NCI-H748 treated with DMSO at 0.1 percent for 48 hours (cell line): Measurements from ENCODE around the gene ARSK.
"Not testable (repeated sequence)": the region's sequence is repeated elsewhere in the genome, so short reads cannot be mapped to it uniquely, and the experiment has no call there.

Experiments
- DNase-seq: peaks from one replicate; lab custom pipeline; 2025; lab: John Stamatoyannopoulos, UW

ARSK gene

DNA sequence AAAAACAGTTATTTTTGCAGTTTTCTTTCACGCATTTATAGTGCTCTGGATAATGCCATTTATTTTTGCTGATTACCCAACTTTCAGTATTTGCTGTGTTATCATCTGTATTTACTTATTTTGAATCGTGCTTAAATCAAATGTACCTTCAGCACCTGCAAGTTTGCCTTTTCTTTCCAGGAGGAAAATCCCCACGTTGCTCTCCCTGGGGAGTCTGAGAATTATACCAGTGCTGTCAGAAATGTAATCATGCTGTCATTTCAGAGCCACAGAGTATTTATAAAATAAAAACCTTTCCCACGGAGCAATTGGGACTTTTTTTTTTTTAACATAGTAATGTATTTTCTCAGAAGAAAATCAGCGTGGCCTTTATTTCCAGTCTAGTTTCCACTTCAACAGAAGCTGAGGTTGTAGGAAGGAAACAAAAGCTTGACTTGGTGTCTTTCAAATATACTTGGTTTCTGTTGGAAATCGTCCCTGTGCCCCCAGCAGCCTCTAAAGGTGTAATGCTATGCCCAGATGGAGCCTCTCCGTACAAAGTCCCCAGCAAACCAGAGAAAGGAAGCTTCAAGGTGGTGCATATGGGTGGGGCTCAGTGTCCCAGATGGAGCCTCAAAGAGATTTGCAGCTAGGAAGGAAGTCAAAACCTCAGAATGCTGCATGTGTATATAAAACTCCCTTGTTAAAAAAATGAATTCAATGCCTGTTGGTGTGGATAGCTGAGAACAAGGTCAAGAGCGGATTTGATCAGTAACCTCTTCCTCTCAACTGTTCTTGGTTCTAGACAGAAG, 67.1 kb downstream of the ARSK start:
- DNase-seq: no peak

DNA sequence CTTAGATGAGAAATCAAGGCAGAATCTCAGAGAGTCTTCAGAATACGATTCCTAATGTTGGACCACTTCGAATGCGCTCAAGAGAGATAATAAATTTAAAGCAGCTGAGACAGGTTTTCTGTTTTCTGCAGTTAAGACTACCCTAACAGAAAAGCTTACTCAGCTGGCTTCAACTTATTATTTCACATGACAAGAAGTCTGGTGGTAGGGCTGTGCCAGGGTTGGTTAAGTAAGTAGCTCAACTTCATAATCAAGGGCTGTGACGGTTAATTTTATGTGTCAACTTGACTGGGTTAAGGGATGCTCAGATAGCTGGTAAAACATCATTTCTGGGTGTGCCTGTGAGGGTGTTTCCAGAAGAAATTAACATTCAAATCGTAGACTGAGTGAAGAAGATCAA, 68.8 kb downstream of the ARSK start:
- DNase-seq: no peak

DNA sequence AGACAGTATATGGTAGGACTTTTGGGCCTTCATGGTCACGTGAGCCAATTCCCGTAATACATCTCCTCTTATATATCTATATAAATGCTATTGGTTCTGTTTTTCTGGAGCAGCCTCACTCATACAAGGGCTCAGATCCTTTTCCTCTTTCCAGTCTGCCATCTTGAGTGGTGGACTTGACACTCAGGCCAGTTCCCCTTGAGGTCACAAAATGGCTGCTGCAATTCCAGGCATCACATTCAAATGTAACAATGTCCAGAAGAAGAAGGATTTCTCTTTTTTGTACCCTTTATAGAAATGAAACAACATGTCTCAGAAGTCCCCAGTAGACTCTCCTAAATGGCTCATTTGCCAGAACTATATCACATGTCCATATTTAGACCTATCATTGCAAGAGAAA, 69.5 kb downstream of the ARSK start:
- no peak for DNase-seq

DNA sequence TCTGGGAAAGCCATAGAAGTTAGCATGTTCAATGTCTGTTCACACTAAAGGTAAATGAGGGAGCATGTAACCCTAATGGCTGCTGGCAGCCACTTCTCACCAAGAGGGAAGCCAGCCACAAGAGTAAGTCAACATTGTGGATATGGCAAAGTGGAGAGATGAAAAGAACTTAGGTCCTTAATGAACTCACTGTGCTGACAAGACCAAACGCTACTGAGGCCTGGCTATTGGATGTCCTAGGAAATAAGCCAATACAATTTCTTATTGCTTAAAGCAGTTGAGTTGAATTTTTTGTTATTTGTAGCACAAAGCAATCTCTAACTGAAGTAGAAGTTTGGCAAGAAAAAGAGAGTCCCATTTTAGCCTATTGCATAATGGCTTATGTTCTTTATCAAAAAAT, 71.8 kb downstream of the ARSK start:
- DNase-seq: no peak

- DNase-seq: no peak
These were observed 73.3 kb downstream of the ARSK start for GRCh38 chr5:95627971-95628810.

DNA sequence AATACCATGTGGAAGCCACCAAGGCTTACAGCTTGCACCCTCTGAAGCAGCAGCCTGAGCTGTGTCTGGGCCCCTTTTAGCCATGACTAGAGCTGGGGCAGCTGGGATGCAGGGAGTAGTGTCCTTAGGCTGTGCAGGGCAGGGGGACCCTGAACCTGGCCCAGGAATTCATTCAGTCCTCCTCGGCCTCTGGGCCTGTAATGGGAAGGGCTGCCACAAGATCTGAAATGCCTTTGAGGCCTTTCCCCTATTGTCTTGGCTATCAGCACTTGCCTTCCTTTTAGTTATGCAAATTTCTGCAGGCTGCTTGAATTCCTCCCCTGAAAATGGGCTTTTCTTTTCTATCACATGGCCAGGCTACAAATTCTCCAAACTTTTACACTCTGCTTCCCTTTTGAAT, 74.0 kb downstream of the ARSK start:
- DNase-seq: no peak

GRCh38 chr5:95630394-95630917, 75.6 kb downstream of the ARSK start:
- no peak for DNase-seq

DNA sequence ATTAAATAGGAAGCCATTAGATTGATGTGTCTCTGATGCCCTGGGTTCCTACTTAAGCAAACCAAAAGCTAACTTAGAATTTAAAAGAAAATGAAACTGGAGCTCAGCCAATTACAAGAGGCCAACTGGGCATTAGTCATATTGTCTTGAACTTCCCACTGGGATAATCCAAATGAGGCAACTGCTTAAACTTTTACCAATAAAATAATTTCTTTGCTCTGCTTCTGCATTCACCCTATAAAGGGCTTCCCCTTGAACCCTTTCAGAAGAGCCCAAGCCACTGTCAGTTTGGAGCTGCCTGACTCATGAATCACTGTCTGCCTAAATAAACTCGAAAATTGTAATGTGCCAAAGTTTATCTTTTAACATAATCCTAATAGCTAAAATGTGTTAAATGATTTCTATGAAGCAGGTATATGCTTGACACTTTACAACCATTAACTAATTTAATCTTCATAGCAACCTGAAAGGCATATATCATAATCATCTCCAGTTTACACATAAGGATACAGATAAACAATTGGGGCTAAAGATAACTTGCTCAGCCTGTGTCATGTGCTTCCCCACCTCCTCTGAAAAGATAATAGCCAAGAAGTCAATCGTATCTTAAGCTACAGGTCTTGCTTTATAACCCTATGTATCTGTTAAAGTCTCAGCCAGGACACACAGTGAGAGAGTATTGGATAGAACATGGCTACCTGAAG, 76.5 kb downstream of the ARSK start:
- no peak for DNase-seq

- no peak for DNase-seq
These were observed 77.2 kb downstream of the ARSK start for GRCh38 chr5:95631991-95632675.

DNA sequence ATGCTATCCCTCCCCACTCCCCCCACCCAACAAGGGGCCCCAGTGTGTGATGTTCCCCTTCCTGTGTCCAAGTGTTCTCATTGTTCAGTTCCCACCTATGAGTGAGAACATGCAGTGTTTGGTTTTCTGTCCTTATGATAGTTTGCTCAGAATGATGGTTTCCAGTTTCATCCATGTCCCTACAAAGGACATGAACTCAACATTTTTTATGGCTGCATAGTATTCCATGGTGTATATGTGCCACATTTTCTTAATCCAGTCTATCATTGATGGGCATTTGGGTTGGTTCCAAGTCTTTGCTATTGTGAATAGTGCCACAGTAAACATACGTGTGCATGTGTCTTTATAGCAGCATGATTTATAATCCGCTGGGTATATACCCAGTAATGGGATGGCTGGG, 78.0 kb downstream of the ARSK start:
- DNase-seq: not testable (repeated sequence)

DNA sequence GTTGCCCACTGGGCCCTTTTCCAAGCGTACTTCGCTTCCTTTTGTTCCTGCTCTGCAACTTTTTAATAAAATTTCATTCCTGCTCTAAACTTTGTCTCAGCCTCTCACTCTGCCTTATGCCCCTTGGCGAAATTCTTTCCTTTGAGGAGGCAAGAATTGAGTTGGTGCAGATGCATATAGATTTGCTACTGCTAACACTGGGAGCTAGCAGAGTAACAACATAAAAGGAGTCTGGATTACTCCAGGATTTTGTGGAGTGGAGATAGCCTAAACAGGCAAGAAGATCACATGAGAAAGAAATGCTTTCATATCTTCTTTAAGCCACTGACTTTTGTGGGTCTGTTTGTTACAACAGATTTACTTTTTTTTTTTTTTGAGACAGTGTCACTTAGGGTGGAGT, 78.8 kb downstream of the ARSK start:
- no peak for DNase-seq

- no peak for DNase-seq
These were observed 79.2 kb downstream of the ARSK start for GRCh38 chr5:95634081-95634480.

- no peak for DNase-seq
These were observed 83.7 kb downstream of the ARSK start for GRCh38 chr5:95638632-95639031.

DNA sequence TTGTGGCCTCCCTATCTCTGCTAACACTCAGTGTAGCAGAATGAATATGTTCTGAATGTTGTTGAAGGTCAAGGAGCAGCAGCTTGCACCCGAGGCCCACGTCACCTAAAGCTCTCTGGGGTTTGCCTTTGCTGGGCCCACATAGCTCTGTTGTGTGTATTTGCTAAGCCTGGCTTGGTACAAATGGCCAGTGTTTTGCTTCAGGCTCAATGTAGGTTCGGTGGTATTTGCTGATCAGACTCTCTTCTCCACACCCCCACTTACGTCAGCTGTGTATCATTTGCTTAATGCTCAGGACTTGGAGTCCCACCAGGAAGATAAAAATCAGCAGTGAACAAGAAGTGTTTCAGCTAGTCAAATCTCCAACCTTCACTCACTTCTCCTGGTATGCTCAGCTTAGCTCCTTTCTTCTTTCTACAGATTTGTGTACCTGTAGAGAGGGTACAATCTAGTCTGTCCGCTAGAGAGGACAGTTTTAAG, 86.9 kb downstream of the ARSK start:
- no peak for DNase-seq

GRCh38 chr5:95643152-95643551, 88.3 kb downstream of the ARSK start:
- DNase-seq: no peak

DNA sequence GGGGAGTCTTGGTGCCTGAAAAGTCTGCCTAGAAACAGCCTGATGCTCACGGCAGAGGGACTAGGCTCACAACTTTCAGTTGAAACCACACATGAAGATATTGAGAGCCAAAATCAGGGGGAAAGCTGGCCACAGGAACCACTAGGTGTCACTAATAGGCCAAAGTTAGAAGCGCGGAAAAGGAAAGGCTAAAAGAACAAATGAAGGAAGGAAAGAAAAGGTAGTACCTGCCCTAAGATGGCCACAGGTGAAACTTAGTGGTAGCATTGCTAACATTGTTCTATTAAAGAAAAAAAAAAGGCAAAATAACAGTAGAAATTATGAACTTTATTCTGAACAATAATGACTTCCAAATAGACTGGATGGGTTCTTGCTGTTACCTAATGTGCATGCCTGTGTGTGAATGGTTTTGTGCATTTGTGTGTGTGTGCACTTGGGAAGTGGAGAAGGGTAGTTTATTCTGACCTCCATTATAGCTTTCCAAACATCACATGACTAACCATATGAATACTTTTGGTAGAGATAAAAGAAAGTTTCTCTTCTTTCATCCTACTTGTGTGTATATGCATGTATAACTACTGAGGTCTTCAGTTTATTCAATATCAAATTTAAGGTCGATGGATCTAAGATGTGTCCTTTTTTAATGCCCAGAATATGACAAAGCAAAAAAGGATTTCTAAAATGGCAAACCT, 89.6 kb downstream of the ARSK start:
- DNase-seq: peak; percentile 49

DNA sequence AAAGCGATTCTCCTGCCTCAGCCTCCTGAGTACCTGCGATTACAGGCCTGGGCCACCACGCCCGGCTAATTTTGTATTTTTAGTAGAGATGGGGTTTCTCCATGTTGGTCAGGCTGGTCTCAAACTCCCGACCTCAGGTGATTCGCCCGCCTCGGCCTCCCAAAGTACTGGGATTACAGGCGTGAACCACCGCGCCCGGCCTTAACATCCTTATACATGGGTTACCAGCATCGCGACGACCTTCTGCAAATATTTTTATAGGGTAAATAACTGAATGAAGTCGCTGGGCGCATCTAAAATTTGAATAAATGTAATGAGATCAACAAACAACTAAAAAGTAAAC, 91.3 kb downstream of the ARSK start:
- DNase-seq: not testable (repeated sequence)

- DNase-seq: peak; percentile 75
These were observed 91.9 kb downstream of the ARSK start, which contains the start of gene RFESD for GRCh38 chr5:95646569-95647431. RFESD (plus strand) TSS chr5:95646777; CDS start chr5:95652272, 5,495 bp downstream.

- no peak for DNase-seq
These were observed 93.3 kb downstream of the ARSK start for GRCh38 chr5:95647886-95648860.
